Stimulated activated naive CD8-positive, alpha-beta T cell treated with anti-CD3 and anti-CD28 coated beads, Interleukin-15, Interleukin-2, amounts not matched to agents 100 U/mL and 50 U/mL, for 24 hours (primary cell): ENCODE data around the gene BRMS1.
"Not testable (repeated sequence)": the region's sequence is repeated elsewhere in the genome, so short reads cannot be mapped to it uniquely, and the experiment has no call there.

Source experiments
- ATAC-seq: fragments of 150-1000 bp; cut with Tn5 transposase; one replicate; pipeline ENCODE4 v1.10.0; 2021
- DNase-seq: peaks from one replicate; pipeline ENCODE4 v3.0.0; 2021

Gene BRMS1

GRCh38 chr11:66322732-66323427, 22.0 kb downstream of the BRMS1 start:
- DNase-seq (no peak), ATAC-seq (no peak)

- ATAC-seq (no peak), DNase-seq (no peak)
Observed at GRCh38 chr11:66321606-66322005, 23.3 kb downstream of the BRMS1 start.

GRCh38 chr11:66320748-66321147, 24.2 kb downstream of the BRMS1 start:
- ATAC-seq, DNase-seq: not testable (repeated sequence)

- DNase-seq, ATAC-seq: not testable (repeated sequence)
Observed at GRCh38 chr11:66320289-66320688, 24.6 kb downstream of the BRMS1 start.

- no peak for DNase-seq
- ATAC-seq, result no peak
Observed at GRCh38 chr11:66318600-66318970, 26.3 kb downstream of the BRMS1 start.

GRCh38 chr11:66317723-66318599, 26.9 kb downstream of the BRMS1 start:
- ATAC-seq (peak; percentile 65), DNase-seq (peak; percentile 77)

- peak; percentile 4 for ATAC-seq
- peak; percentile 73 for DNase-seq
Observed at GRCh38 chr11:66317322-66317722, 27.6 kb downstream of the BRMS1 start.

- ATAC-seq (no peak), DNase-seq (no peak)
Observed at GRCh38 chr11:66316849-66317251, 28.1 kb downstream of the BRMS1 start, which contains the start of gene CD248. Gene CD248 (minus strand): TSS chr11:66317044. CDS start chr11:66317027, 17 bp downstream.

GRCh38 chr11:66315921-66316811, 28.7 kb downstream of the BRMS1 start:
- peak; percentile 52 for DNase-seq
- ATAC-seq, result no peak

GRCh38 chr11:66315498-66315885, 29.4 kb downstream of the BRMS1 start:
- no peak for DNase-seq
- no peak for ATAC-seq

GRCh38 chr11:66314561-66315497, 30.1 kb downstream of the BRMS1 start:
- DNase-seq (no peak), ATAC-seq (no peak)

GRCh38 chr11:66314186-66314501, 30.8 kb downstream of the BRMS1 start:
- DNase-seq (no peak), ATAC-seq (no peak)

GRCh38 chr11:66313321-66314185, 31.4 kb downstream of the BRMS1 start:
- peak; percentile 38 for DNase-seq
- ATAC-seq, result no peak

GRCh38 chr11:66312549-66313320, 32.2 kb downstream of the BRMS1 start:
- ATAC-seq (peak; percentile 80), DNase-seq (peak; percentile 98)

GRCh38 chr11:66311965-66312548, 32.8 kb downstream of the BRMS1 start:
- ATAC-seq, result peak; percentile 63
- DNase-seq, result peak; percentile 93

- ATAC-seq, result no peak
- no peak for DNase-seq
Observed at GRCh38 chr11:66311470-66311964, 33.4 kb downstream of the BRMS1 start.

GRCh38 chr11:66310803-66311440, 34.0 kb downstream of the BRMS1 start:
- not testable (repeated sequence) for DNase-seq

GRCh38 chr11:66310324-66310723, 34.6 kb downstream of the BRMS1 start:
- ATAC-seq (no peak), DNase-seq (no peak)

More at GRCh38 chr11:66310803-66311440, 34.0 kb downstream of the BRMS1 start:
- ATAC-seq, result not testable (repeated sequence)
